ENCODE data around the gene GMDS. TPM values are rescaled to one million over a fixed set of nuclear protein-coding genes. Genes with fewer than 3 reads are reported as not detected.

GMDS gene
- total RNA-seq, 1 donor from 2014 or later = 30.2 TPM

DNA sequence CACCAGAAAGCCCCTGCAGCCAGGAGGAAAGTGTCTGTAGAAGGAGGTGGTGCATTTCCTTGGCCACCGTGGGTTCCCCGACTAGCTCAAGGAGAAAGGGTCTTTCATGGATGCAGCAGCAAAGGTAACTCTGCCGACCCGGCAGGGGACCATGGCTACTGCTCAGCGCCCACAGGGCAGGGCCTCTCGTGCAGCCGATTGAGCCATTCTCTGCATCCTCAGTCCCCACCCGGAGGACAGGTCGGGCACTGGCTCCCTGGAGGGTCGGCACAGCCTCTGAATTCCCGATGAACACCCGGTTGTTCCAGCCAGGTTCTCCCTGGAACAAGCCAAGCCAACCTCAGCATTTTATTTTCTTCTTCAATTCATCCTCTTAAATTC is 659.7 kb downstream of the GMDS start:
- DNase-seq (ENCODE audit: extremely low spot score in 2 of 2) = no peak
- TF ChIP-seq POLR2AphosphoS5 (IDR thresholded peaks at IDR 0.05; ENCODE audit: insufficient read depth in 1 of 2, low read depth in 1 of 2) (no peak), POLR2A (IDR thresholded peaks at IDR 0.05) (no peak)
- TF ChIP-seq, protein P1, sequence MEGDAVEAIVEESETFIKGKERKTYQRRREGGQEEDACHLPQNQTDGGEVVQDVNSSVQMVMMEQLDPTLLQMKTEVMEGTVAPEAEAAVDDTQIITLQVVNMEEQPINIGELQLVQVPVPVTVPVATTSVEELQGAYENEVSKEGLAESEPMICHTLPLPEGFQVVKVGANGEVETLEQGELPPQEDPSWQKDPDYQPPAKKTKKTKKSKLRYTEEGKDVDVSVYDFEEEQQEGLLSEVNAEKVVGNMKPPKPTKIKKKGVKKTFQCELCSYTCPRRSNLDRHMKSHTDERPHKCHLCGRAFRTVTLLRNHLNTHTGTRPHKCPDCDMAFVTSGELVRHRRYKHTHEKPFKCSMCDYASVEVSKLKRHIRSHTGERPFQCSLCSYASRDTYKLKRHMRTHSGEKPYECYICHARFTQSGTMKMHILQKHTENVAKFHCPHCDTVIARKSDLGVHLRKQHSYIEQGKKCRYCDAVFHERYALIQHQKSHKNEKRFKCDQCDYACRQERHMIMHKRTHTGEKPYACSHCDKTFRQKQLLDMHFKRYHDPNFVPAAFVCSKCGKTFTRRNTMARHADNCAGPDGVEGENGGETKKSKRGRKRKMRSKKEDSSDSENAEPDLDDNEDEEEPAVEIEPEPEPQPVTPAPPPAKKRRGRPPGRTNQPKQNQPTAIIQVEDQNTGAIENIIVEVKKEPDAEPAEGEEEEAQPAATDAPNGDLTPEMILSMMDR (IDR thresholded peaks at IDR 0.05) = no peak
- no peaks in the 10 kb centered on the region for H3K9me3 ChIP-seq
- intact Hi-C loops (cut with DNase I) = no loop called here
- no peak overlapping the region for H3K4me3 ChIP-seq
- no peaks in the 10 kb centered on the region for H3K4me1 ChIP-seq
- H3K27me3 ChIP-seq = no peaks in the 10 kb centered on the region
- H3K36me3 ChIP-seq = no peaks in the 10 kb centered on the region
- H3K27ac ChIP-seq = no peak overlapping the region

DNA sequence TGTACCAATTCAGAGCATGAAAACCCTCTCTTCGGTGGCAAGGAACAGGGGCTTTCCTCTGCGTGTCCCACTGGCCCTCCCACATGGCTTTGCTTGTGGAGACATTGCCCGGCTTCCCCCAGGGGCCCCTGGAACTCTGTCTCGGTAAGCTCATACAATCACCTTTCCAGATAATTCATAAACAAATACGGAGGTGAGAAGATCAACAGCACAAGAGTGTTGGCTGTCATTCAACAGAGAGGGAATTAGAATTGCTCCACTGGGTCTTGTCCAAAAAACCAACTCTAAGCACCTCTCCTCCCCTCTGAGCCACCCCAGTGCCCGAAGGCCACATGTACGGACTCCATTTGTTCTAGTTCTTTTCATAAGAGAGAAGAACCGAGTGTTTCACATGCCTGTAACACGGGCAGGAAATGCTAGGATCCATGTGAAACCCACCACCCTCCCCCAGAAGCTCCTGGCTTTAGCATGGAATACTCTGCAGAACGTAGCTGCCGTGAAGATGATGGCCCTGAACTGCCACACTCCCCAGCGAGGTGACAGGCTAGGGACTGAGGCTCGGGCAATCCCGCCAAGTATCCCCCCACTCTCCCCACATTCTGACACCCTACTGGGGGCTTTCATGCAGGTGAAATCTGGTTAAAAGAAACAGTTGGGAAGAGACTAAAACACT is 660.3 kb downstream of the GMDS start:
- intact Hi-C loops (cut with DNase I) = no loop called here
- no peak overlapping the region for H3K27ac ChIP-seq
- TF ChIP-seq, protein P1 (IDR thresholded peaks at IDR 0.05) = no peak
- TF ChIP-seq POLR2AphosphoS5 (IDR thresholded peaks at IDR 0.05; ENCODE audit: insufficient read depth in 1 of 2, low read depth in 1 of 2) = no peak
- no peak for TF ChIP-seq POLR2A (IDR thresholded peaks at IDR 0.05)
- DNase-seq (ENCODE audit: extremely low spot score in 2 of 2) = peak; percentile 70 to 88
- no peaks in the 10 kb centered on the region for H3K9me3 ChIP-seq
- no peaks in the 10 kb centered on the region for H3K4me1 ChIP-seq
- H3K4me3 ChIP-seq = no peak overlapping the region
- H3K27me3 ChIP-seq = no peaks in the 10 kb centered on the region
- no peaks in the 10 kb centered on the region for H3K36me3 ChIP-seq

DNA sequence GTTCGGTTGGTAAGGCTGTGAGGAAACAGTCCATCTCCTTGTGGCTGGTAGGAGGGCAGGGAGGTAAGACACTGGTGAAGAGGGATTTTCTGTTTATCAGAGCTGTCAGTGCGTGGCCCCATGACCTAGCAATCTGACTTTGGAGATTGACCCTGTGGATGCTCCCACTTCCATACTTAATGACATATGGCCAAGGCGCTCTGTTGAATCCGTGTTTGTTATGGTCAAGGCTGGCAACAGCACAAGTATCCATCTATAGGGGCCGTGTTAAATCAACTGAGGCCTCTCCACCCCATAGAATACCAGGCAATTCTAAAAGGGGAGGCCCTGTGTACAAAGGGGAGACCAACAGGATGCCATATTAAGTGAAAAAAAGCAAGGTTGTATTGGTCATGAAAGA is 661.3 kb downstream of the GMDS start:
- H3K9me3 ChIP-seq = no peaks in the 10 kb centered on the region
- no peaks in the 10 kb centered on the region for H3K27me3 ChIP-seq
- H3K4me1 ChIP-seq = no peaks in the 10 kb centered on the region
- DNase-seq (ENCODE audit: extremely low spot score in 2 of 2) = peak in 1 of 2 donors; percentile 71
- H3K36me3 ChIP-seq = no peaks in the 10 kb centered on the region
- intact Hi-C loops (cut with DNase I) = no loop called here
- TF ChIP-seq POLR2AphosphoS5 (IDR thresholded peaks at IDR 0.05; ENCODE audit: insufficient read depth in 1 of 2, low read depth in 1 of 2) = no peak
- no peak for TF ChIP-seq POLR2A (IDR thresholded peaks at IDR 0.05)
- TF ChIP-seq, protein P1 (IDR thresholded peaks at IDR 0.05) = no peak
- no peak overlapping the region for H3K27ac ChIP-seq
- H3K4me3 ChIP-seq = no peak overlapping the region

DNA sequence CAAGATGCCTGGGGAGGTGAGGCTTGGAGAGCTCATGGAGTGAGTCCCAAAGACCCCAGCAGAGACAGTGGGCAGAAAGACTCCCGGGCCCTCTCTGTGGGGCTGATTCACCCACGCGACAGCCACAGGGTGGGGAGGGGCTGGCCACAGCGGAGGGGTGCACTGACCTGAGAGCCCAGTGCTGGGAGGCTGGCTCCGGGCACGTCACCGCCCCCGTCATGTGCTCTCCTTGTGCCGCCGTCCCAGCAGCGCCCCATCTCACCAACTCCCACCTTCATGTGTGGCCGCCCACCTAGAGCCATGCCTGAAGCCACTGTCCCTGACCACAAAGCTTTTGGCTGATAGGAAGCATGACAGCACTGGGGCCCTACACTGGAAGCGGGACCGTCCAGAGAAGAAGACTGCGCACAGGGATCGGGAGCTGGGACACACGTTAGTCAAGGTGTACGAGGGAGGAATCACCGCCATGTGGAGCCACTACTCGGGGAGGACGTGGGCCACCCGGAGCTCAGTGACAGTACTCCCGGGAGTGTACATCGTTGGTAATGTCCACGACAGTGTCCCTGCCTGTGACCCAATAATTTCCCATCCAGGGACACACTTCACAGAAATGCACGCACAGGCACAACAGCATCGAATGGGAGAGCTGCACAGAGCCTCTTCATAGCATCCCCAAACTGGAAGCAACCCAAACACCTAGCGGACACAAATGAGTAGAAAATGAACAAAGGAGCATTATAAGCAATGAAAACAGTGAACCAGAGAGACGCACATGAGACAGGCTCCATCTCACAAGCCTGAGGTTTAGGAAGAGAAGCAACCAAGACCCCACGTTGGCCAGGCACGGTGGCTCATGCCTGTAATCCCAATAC is 664.0 kb downstream of the GMDS start:
- Histone ChIP-seq H3K9me3 (no peaks in the 10 kb centered on the region), H3K36me3 (no peaks in the 10 kb centered on the region), H3K4me1 (no peaks in the 10 kb centered on the region), H3K4me3 (no peak overlapping the region), H3K27me3 (no peaks in the 10 kb centered on the region), H3K27ac (no peak overlapping the region)
- TF ChIP-seq, protein P1 (IDR thresholded peaks at IDR 0.05) = no peak
- no peak for TF ChIP-seq POLR2A (IDR thresholded peaks at IDR 0.05)
- TF ChIP-seq POLR2AphosphoS5 (IDR thresholded peaks at IDR 0.05; ENCODE audit: insufficient read depth in 1 of 2, low read depth in 1 of 2) = no peak
- intact Hi-C loops (cut with DNase I) = no loop called here
- peak; percentile 70 to 91 for DNase-seq (ENCODE audit: extremely low spot score in 2 of 2)

DNA sequence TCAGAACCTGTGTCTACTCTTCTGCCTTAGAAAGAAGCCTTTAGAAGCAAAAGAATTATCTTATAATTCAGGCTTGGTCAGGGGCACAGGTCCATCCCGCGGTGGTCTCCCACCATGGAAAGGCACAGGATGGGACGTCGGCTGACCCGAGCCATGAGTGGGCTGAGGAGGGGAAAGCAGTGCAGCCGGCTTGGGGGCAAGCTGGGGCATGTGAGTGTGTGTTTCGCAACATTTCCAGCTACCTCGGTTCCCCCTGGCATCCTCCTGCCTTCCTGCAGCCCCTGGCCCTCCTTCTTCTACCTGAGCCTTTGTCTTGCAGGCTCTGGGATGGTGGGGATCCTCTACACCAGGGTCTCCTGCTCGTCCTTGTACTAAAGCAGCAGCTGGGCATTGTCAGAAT is 664.8 kb downstream of the GMDS start:
- no peaks in the 10 kb centered on the region for H3K36me3 ChIP-seq
- no peaks in the 10 kb centered on the region for H3K4me1 ChIP-seq
- H3K27ac ChIP-seq = no peak overlapping the region
- no peak overlapping the region for H3K4me3 ChIP-seq
- DNase-seq (ENCODE audit: extremely low spot score in 2 of 2) = no peak
- no peaks in the 10 kb centered on the region for H3K9me3 ChIP-seq
- H3K27me3 ChIP-seq = no peaks in the 10 kb centered on the region
- TF ChIP-seq POLR2A (IDR thresholded peaks at IDR 0.05) (no peak), POLR2AphosphoS5 (IDR thresholded peaks at IDR 0.05; ENCODE audit: insufficient read depth in 1 of 2, low read depth in 1 of 2) (no peak)
- TF ChIP-seq, protein P1 (IDR thresholded peaks at IDR 0.05) = no peak
- intact Hi-C loops (cut with DNase I) = no loop called here

Data from vagina (tissue), 2 donors.